CD14-positive monocyte (primary cell): Measurements from ENCODE around the gene RNF225. TPM values are rescaled to one million over a fixed set of nuclear protein-coding genes. Genes with fewer than 3 reads are reported as not detected.

Experiments used
- DNase-seq, 3 donors: peaks; one replicate each; pipeline ENCODE4 v3.0.0-alpha.2; 2011 to 2022
- H2AFZ ChIP-seq: 2 replicates; pipeline ENCODE4 v1.6.0; 2012; ENCODE audit warnings: mild to moderate bottlenecking, low read depth, low read length, inconsistent platforms; ENCODE audit not compliant: insufficient read depth, poor library complexity, severe bottlenecking
- H3K27ac ChIP-seq, 2 donors: 1 replicate in 1 of 2; 2 replicates in 1 of 2; pipeline ENCODE4 v1.5.1; 2012 to 2013; ENCODE audit warnings: low read length in 2 of 2, control low read depth in 1 of 2, inconsistent platforms in 1 of 2, low read depth in 1 of 2, mild to moderate bottlenecking in 1 of 2
- H3K27me3 ChIP-seq, 2 donors: one replicate each; pipeline versions ENCODE4 v1.6.0 to v1.6.1; 2011 to 2013; ENCODE audit warnings: low read length in 2 of 2; ENCODE audit not compliant: control insufficient read depth in 2 of 2, insufficient read depth in 2 of 2
- H3K36me3 ChIP-seq, 2 donors: replicated peaks in 1 of 2; 1 replicate in 1 of 2; 2 replicates in 1 of 2; pipeline versions ENCODE4 v1.5.1 to v1.6.1; 2012 to 2013; ENCODE audit warnings: low read length in 2 of 2, control low read depth in 1 of 2, inconsistent platforms in 1 of 2, mild to moderate bottlenecking in 1 of 2; ENCODE audit not compliant: insufficient read depth in 2 of 2, control insufficient read depth in 1 of 2
- H3K4me1 ChIP-seq, 2 donors: 1 replicate in 1 of 2; 2 replicates in 1 of 2; pipeline versions ENCODE4 v1.5.1 to v1.6.1; 2012 to 2013; ENCODE audit warnings: low read length in 2 of 2, control low read depth in 1 of 2, inconsistent platforms in 1 of 2, mild to moderate bottlenecking in 1 of 2, moderate library complexity in 1 of 2; ENCODE audit not compliant: insufficient read depth in 2 of 2, control insufficient read depth in 1 of 2
- H3K4me2 ChIP-seq: replicated peaks from 2 replicates; pipeline ENCODE3; 2012; ENCODE audit warnings: low read length, moderate library complexity, mild to moderate bottlenecking; ENCODE audit not compliant: poor library complexity, severe bottlenecking; ENCODE audit errors: extremely low read depth
- H3K4me3 ChIP-seq, 3 experiments: fragments of 200-600 bp in 1 of 3; sonication (generic) in 1 of 3; replicated peaks in 1 of 3; 1 replicate in 2 of 3; 2 replicates in 1 of 3; pipeline ENCODE4 v1.5.1; 2011 to 2013; ENCODE audit warnings: low read length in 3 of 3, mild to moderate bottlenecking in 3 of 3, control low read depth in 2 of 3, low read depth in 2 of 3, inconsistent platforms in 1 of 3, moderate library complexity in 1 of 3
- H3K79me2 ChIP-seq: 2 replicates; pipeline ENCODE4 v1.6.0; 2012; ENCODE audit warnings: mild to moderate bottlenecking, control low read depth, inconsistent platforms, low read length, moderate library complexity; ENCODE audit not compliant: insufficient read depth
- H3K9ac ChIP-seq: 2 replicates; pipeline ENCODE4 v1.6.0; 2017; ENCODE audit warnings: low read length, mild to moderate bottlenecking; ENCODE audit not compliant: insufficient read depth, poor library complexity, severe bottlenecking
- H3K9me3 ChIP-seq, 2 donors: replicated peaks in 1 of 2; 1 replicate in 1 of 2; 2 replicates in 1 of 2; pipeline versions ENCODE4 v1.5.1 to v1.6.1; 2012 to 2013; ENCODE audit warnings: low read length in 2 of 2, control low read depth in 1 of 2; ENCODE audit not compliant: control insufficient read depth in 1 of 2, insufficient read depth in 1 of 2
- H4K20me1 ChIP-seq: 2 replicates; pipeline ENCODE4 v1.6.0; 2012; ENCODE audit warnings: mild to moderate bottlenecking, low read length, control low read depth, moderate library complexity; ENCODE audit not compliant: insufficient read depth
- H3K27ac Mint-ChIP-seq, 7 donors: one replicate each; pipeline ENCODE4 v1.8.0; 2020; ENCODE audit warnings: mild to moderate bottlenecking in 7 of 7, mixed read lengths in 7 of 7, moderate library complexity in 6 of 7, inconsistent platforms in 2 of 7
- H3K27me3 Mint-ChIP-seq, 3 donors: one replicate each; pipeline ENCODE4 v1.8.0; 2021 to 2022; ENCODE audit warnings: low read depth in 3 of 3, mild to moderate bottlenecking in 3 of 3, mixed read lengths in 3 of 3, moderate library complexity in 3 of 3, inconsistent platforms in 1 of 3
- H3K36me3 Mint-ChIP-seq, 2 donors: one replicate each; pipeline ENCODE4 v1.8.0; 2020; ENCODE audit warnings: mixed read lengths in 2 of 2, inconsistent platforms in 1 of 2, mild to moderate bottlenecking in 1 of 2
- H3K4me1 Mint-ChIP-seq: one replicate; pipeline ENCODE4 v1.8.0; 2020; ENCODE audit warnings: mild to moderate bottlenecking, mixed read lengths
- H3K4me3 Mint-ChIP-seq, 2 donors: one replicate each; pipeline ENCODE4 v1.8.0; 2020; ENCODE audit warnings: mild to moderate bottlenecking in 2 of 2, mixed read lengths in 2 of 2, moderate library complexity in 1 of 2
- H3K9me3 Mint-ChIP-seq, 7 donors: one replicate each; pipeline ENCODE4 v1.8.0; 2020 to 2022; ENCODE audit warnings: mixed read lengths in 7 of 7, mild to moderate bottlenecking in 6 of 7, moderate library complexity in 6 of 7, inconsistent platforms in 2 of 7
- WGBS: methylation state at CpG from one replicate; pipeline ENCODE4 v1.1.5; 2013; ENCODE audit warnings: missing lambda C conversion rate; ENCODE audit not compliant: insufficient coverage; 5-methylcytosine and 5-hydroxymethylcytosine counted together
- intact Hi-C, 2 donors: fragments of 100-400 bp; cut with micrococcal nuclease; formaldehyde crosslinking; loops; one replicate each; pipeline versions ENCODE4 v1.15.0 to v1.15.1; 2023
- polyA plus RNA-seq, 3 donors: library from polyadenylated mRNA; depleted of rRNA in 1 of 3; unstranded in 2 of 3; stranded (reverse) in 1 of 3; fragments of 300-500 nt in 2 of 3; fragments of >200 nt in 1 of 3; fragmentation: Illumina TruSeq in 2 of 3; gene quantifications; 1 replicate in 2 of 3; 2 replicates in 1 of 3; pipeline ENCODE4 v1.2.3, GENCODE V29; 2012 to 2021
- TF ChIP-seq, protein P1 (sequence below): fragments of 200-600 bp; IDR thresholded peaks from one replicate; pipeline ENCODE4 v1.8.0; 2022; ENCODE audit warnings: antibody characterized with exemption, mild to moderate bottlenecking

The RNF225 gene
- polyA plus RNA-seq, 3 donors: not detected

DNA sequence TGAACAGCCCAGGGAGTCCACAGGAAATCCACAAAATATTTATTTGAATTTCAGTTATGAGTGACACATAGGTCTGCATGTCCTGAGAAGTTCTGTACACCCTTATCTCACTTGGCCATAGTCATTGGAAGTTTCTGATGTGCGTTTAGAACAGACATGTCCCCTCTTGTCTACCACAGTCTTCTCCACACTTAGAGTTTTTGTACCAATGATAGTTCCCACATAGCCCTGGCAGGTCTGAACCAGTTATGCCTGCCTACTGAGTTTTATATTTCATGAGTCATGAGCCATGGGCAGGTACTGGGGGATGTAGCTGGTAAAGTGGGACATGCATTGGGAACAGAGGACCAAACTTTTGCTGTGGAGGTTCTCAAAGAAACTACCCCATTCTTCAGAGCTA, 33.2 kb downstream of the RNF225 start:
- Histone ChIP-seq H3K4me2 (no peak overlapping the region), H4K20me1 (no peaks in the 10 kb centered on the region), H3K27me3 (no peaks in the 10 kb centered on the region), H3K9ac (no peak overlapping the region), H2AFZ (no peak overlapping the region), H3K27ac (no peak overlapping the region), H3K36me3 (peaks cover 1 to 18% of the 10 kb centered on the region in 2 donors), H3K4me3 (no peak overlapping the region), H3K4me1 (no peaks in the 10 kb centered on the region), H3K79me2 (no peaks in the 10 kb centered on the region), H3K9me3 (peaks cover 82 to 94% of the 10 kb centered on the region in 2 donors)
- Mint-ChIP-seq H3K36me3 (peaks cover 0 to 8% of the 10 kb centered on the region in 2 donors), H3K4me3 (no peak overlapping the region), H3K27ac (no peak overlapping the region), H3K4me1 (no peaks in the 10 kb centered on the region), H3K9me3 (peaks cover 55 to 94% (median 85%) of the 10 kb centered on the region in 7 donors), H3K27me3 (peaks cover 0 to 3% (median 0%) of the 10 kb centered on the region in 3 donors)
- TF ChIP-seq, protein P1, sequence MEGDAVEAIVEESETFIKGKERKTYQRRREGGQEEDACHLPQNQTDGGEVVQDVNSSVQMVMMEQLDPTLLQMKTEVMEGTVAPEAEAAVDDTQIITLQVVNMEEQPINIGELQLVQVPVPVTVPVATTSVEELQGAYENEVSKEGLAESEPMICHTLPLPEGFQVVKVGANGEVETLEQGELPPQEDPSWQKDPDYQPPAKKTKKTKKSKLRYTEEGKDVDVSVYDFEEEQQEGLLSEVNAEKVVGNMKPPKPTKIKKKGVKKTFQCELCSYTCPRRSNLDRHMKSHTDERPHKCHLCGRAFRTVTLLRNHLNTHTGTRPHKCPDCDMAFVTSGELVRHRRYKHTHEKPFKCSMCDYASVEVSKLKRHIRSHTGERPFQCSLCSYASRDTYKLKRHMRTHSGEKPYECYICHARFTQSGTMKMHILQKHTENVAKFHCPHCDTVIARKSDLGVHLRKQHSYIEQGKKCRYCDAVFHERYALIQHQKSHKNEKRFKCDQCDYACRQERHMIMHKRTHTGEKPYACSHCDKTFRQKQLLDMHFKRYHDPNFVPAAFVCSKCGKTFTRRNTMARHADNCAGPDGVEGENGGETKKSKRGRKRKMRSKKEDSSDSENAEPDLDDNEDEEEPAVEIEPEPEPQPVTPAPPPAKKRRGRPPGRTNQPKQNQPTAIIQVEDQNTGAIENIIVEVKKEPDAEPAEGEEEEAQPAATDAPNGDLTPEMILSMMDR: no peak
- intact Hi-C loops: no loop called here
- no peak for DNase-seq
- 100% methylated on average over 1 of the region's 1 CpG for whole genome bisulfite sequencing

DNA sequence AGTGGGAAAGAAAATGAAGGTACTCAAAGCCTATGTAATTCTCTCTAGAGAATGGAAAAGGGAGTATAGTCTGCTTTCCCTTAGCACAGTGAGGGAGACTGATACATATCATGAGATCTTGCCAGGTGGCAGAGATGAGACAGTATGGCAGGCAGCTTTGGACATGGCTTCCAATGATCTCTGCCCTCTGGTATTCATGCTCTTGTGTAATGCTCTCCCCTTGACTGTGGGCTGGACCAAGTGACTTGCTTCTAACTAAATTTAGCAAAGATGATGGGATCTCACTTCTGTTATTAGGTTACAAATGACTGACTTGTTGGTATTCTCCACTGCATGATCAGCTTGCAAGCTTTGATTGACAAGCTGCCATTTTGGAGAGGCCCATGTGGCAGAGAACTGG, 34.3 kb downstream of the RNF225 start:
- no peak overlapping the region for H3K27ac Mint-ChIP-seq
- peaks cover 10 to 29% of the 10 kb centered on the region in 2 donors for H3K36me3 ChIP-seq
- H3K4me1 Mint-ChIP-seq: no peaks in the 10 kb centered on the region
- peaks cover 0 to 3% (median 0%) of the 10 kb centered on the region in 3 donors for H3K27me3 Mint-ChIP-seq
- no peak overlapping the region for H3K27ac ChIP-seq
- peak overlapping the region in 1 of 3 experiments; percentile 30 for H3K4me3 ChIP-seq
- peaks cover 61 to 98% (median 94%) of the 10 kb centered on the region in 7 donors for H3K9me3 Mint-ChIP-seq
- H3K4me3 Mint-ChIP-seq: no peak overlapping the region
- TF ChIP-seq, protein P1: no peak
- no peaks in the 10 kb centered on the region for H3K4me1 ChIP-seq
- H2AFZ ChIP-seq: no peak overlapping the region
- no peak overlapping the region for H3K4me2 ChIP-seq
- no peaks in the 10 kb centered on the region for H3K79me2 ChIP-seq
- peaks cover 93 to 96% of the 10 kb centered on the region in 2 donors for H3K9me3 ChIP-seq
- H3K36me3 Mint-ChIP-seq: peaks cover 10 to 19% of the 10 kb centered on the region in 2 donors
- H4K20me1 ChIP-seq: no peaks in the 10 kb centered on the region
- no peak overlapping the region for H3K9ac ChIP-seq
- H3K27me3 ChIP-seq: no peaks in the 10 kb centered on the region
- intact Hi-C loops: no loop called here
- no peak for DNase-seq
